SIG-M5 (cell line): Measurements from ENCODE around the gene NKAIN4.
"Not testable (repeated sequence)": the region's sequence is repeated elsewhere in the genome, so short reads cannot be mapped to it uniquely, and the experiment has no call there.

ENCODE experiments used
- DNase-seq: peaks from one replicate; lab custom pipeline; 2025; lab: John Stamatoyannopoulos, UW

The NKAIN4 gene

DNA sequence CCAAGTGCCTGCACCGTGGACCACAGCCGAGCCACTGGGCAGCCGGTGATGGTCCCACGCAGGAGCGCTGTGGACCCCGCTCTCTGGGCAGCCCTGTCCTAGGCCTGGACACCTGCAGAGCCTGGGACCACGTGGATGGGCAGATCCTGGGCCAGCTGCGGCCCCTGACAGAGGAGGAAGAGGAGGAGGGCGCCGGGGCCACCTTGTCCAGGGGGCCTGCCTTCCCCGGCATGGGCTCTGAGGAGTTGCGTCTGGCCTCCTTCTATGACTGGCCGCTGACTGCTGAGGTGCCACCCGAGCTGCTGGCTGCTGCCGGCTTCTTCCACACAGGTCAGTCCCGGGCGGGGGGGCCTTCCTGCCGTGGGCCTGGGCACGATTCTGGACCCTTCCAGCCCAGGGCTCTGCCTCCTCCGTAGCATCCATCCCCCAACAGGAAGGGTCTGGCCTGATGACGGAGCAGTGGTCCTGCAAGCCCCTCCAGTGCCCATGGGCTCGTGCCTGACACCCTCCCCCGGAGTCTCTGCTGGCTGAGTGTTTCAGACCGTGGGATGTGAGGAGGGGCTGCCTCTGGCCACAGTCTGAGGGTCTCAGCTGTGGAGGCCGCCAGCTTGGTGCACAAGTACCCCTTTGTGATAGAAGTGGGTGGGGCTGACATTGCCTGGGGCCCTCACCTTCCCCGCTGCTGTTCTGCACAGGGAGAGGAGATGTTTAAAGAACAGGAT is 18.0 kb downstream of the NKAIN4 start:
- no peak for DNase-seq

- DNase-seq, result no peak
These were observed 18.8 kb downstream of the NKAIN4 start, which contains the start of gene BIRC7 for GRCh38 chr20:63235399-63235983. TSS of gene BIRC7 (plus strand) at chr20:63235905. CDS start at chr20:63236097, 192 bp downstream.

GRCh38 chr20:63234693-63235398 is 19.4 kb downstream of the NKAIN4 start:
- DNase-seq, result no peak

DNA sequence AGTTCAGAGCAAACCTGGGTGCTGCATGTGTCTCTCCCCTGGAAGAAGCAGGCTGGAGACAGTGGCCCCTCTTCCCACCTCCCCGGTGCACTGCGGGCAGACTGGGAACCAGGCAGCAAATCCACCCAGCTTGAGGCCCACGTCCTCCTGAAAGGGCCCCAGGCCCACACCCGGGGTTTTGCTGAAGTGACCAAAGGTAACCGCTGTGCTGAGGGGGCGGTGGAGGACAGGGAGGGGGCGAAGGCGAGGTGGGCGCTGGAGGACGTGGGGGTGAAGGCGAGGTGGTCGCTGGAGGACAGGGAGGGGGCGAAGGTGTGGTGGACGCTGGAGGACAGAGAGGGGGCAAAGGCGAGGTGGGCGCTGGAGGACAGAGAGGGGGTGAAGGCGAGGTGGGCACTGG is 20.3 kb downstream of the NKAIN4 start:
- DNase-seq, result no peak

- DNase-seq, result no peak
These were observed 21.3 kb downstream of the NKAIN4 start for GRCh38 chr20:63233061-63233344.

DNA sequence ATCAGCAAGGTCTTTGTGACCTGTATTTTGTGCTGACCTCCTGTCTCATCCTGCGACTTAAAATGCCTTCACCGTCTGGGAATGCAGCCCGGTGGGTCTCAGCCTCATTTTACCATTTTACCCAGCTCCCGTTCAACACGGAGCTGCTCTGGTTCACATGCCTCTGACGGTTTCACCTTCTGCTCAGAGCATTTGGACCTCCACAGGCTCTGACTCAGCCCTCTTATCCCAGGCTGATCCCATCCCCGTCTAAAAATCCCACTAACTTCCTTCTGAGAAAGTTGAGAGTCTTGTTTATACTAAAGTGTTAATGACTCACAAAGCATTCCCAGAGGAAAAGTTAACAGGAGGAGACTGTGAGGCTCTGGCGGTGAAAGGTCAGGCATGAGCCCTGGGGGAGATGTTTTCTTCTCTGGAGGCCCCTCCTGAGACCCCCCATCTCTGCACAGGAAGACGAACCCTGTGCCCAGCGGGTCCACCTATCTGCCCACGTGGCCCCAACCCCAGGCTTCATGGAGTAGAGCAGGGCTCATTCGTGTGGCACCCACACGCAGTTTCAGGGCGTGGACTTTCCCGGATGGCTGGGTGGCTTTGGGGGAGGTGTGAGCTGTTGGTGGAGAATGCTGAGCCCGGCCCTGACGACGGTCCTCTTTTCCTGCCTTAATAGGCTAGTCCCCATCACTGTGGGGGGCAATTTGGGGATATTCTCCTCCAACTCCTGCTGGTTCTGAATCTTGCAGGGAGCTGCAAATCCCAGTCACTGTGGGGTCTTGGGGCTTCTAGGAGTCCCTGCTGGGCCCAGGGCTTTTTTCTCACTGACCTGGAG is 21.8 kb downstream of the NKAIN4 start:
- no peak for DNase-seq

DNA sequence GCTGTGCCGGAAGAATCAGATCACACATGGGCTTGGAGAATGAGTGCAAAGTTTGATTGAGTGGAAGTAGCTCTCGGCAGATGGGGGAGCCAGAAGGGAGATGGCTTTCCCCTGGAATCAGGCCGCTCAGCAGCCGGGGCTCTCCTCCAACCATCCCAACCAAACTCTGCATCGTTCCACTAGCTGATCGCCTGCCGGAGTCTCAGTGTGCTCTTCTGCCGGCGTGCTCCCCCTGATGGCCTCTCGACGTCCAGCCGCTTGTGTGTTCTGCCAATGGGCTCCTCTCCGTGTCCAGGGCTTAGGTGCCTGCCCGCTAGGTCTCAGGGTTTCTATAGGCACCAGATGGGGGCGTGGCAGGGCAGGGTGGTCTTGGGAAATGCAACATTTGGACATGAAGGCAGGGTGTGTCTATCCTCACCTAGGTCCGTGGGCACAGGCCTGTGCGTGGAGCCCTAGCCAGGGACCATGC is 23.4 kb downstream of the NKAIN4 start:
- no peak for DNase-seq

- no peak for DNase-seq
These were observed 25.5 kb downstream of the NKAIN4 start for GRCh38 chr20:63228806-63229205.

DNA sequence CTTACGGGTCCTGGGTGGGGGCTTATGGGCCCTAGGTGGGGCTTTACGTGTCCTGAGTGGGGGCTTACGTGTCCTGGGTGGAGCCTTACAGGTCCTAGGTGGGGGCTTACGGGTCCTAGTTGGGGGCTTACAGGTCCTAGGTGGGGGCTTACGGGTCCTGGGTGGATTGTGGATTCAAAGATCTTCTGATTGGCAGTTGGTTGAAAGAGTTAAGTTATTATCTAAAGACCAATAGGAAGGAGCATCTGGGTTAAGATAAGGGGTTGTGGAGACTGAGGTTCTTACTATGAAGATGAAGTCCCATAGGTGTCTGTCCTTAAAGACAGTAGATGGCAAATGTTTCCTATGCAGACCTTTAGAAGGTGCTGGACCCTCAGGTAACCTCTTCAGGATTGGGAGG is 27.0 kb downstream of the NKAIN4 start:
- DNase-seq, result no peak

- no peak for DNase-seq
These were observed 28.0 kb downstream of the NKAIN4 start for GRCh38 chr20:63226042-63226943.

GRCh38 chr20:63225082-63225454 is 29.2 kb downstream of the NKAIN4 start:
- no peak for DNase-seq

GRCh38 chr20:63224412-63225081 is 29.7 kb downstream of the NKAIN4 start:
- no peak for DNase-seq

DNA sequence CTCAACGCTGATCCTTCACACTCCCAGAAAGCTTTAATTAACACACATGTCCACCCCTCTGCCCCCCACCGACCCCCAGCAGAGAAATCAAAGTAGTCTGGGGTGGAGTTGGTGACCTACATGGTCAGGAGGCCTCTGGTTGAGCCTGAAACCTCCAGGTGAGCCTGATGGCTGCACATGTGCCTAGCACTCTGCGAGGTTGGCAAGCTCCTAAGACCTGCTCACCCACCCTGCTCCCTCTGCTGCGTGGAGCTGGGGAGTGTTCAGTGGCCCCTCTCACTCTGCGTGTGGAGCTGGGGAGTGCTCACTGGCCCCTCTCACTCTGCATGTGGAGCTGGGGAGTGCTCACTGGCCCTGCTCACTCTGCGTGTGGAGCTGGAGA is 30.4 kb downstream of the NKAIN4 start:
- no peak for DNase-seq

DNA sequence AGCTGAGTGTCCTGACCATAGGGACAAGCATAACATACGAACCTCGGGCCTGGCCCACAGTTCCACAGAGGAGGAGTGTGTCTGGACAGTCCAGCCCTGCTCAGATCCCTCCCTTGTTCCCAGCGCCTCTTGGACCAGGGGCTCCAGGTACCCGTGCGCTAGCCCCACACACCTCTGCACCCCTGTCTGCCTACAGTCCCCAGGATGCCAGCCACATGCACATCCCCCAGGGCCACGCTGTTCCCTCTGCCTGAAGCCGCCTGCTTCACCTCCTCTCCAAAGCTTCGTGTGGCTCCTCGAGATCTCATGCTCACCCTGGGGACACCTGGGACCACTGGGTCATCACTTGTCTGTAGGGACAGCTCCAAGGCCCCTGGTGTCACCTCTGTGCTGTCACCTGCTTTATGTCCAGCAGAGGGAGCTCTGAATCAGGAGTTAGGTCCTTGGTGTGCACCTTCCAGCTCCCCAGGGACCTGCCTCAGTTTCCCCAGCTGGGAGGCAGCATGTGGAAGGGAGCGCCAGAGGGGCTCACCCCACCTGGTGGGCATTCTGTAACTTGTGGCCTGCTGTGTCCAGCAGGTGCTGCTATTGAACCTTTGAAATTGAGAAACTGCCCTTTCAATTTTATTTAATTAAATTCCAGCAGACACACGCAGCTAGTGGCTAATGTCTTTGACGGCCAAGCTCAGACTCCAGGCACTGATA is 31.0 kb downstream of the NKAIN4 start:
- DNase-seq, result no peak

- no peak for DNase-seq
These were observed 31.7 kb downstream of the NKAIN4 start for GRCh38 chr20:63222541-63222940.

- not testable (repeated sequence) for DNase-seq
These were observed 32.7 kb downstream of the NKAIN4 start for GRCh38 chr20:63221400-63222053.

DNA sequence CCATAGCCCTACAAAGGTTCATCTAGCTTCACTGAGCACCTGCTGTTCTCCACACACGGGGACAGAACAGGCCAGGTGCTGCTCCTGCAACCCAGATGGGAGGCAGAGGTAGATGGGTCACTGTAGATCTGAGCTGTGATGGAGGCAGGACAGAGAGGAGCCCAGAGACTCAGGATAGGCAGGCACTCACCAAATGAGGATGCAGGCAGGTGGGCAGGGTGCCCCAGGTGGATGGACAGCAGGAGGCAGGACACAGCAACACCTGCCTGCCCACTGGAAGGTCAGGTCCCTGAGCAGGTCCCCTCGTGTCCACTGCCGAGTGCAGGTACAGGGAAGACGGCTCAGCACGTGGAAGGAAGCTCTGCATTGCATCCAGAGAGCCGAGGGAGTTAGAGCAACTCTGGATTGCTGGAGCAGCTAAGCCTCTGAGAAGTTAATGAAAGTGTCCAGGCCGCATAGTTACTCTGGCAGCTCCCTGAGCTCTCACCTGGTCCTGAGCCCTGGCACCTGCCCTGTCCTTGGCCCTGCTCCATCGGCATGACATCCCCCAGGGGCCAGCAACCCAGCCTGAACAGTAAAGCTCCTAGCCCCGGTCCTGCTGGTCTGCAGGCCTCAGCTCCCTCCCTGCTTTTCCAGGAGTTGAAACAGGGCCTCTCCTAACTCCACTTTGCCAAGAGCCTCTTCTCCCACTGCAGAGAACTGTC is 33.4 kb downstream of the NKAIN4 start:
- DNase-seq, result no peak

DNA sequence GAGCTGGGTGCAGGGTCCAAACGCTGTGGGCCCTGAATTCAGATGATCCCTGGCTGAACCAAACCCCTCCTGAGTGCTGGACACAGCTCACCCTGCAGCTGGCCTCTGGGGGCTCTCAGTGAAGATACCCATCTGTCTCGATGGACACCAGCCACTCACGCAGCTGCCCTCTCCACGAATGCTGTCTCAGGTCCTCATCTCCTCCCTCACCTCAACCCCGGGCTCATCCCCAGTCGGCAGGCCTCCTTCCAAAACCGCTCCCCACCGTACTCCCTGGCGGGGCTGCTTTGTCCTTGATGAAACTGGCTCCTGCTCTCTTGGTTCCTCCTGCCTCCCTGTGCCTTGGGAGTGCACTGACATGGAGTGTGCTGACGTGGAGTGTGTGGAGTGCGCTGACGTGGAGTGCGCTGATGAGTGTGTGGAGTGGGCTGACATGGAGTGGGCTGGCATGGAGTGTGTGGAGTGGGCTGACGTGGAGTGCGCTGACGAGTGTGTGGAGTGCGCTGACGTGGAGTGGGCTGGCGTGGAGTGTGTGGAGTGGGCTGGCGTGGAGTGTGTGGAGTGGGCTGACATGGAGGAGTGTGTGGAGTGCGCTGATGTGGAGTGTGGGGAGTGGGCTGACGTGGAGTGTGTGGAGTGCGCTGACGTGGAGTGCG is 34.3 kb downstream of the NKAIN4 start:
- DNase-seq, result no peak

DNA sequence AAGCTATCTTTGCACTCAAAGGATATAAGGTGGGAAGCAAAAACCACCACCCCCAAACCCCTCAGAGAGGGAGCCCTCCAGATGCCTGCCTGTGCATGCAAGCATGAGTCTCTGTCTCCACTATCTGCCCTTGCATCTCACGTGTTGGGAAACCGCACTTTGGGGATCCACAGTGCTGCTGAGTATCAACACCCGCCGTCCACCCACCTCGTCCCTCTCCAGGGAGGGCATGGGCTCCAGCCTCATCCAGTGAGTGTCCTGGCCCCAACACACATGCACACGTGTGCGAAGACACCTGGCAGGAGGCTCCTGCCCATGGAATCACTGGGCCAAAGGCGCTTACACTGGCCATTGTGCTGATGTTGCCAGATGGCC is 34.8 kb downstream of the NKAIN4 start:
- no peak for DNase-seq
